Stimulated activated CD8-positive, alpha-beta memory T cell treated with anti-CD3 and anti-CD28 coated beads, Interleukin-7, amount 100 ng/mL, for 1 hour (primary cell): ENCODE measurements around the gene PAPPA.

Experiments
- DNase-seq, 2 donors: peaks; one replicate each; pipeline ENCODE4 v3.0.0-alpha.2; 2020; ENCODE audit warnings: low read depth in 2 of 2

Gene PAPPA

DNA sequence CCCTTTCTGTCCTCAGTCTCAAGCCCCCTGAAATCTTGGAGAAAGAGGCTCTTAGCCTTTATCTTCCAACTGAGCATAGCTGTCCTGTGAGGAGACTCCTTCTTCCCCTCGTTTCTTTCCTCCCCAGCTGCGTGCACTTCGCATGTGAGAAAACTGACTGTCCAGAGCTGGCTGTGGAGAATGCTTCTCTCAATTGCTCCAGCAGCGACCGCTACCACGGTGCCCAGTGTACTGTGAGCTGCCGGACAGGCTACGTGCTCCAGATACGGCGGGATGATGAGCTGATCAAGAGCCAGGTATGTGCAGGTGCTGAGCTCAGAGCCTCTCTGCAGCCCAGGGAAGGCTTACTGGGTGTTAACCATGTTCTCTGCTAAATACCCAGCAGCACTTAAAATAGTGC, 190.8 kb downstream of the PAPPA start:
- DNase-seq = no peak

DNA sequence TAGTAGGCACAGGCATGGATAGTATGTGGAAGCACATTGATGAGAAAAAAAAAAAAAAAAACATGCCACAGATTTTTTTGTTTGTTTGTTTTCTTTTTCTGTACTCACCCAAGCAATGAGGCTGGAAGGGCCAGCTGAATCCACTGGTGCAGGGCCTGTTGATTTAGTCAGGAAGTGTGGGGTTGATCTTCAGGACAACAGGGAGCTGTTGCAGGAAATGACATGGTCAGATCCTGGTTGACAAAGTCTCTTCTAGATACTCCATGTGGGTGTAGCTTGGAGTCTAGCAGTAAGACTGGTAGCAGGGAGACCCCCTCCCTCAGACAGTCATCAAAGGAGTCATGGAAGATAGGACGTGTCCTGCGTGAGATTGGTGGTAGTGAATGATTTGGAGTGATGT, 191.8 kb downstream of the PAPPA start:
- no peak for DNase-seq

DNA sequence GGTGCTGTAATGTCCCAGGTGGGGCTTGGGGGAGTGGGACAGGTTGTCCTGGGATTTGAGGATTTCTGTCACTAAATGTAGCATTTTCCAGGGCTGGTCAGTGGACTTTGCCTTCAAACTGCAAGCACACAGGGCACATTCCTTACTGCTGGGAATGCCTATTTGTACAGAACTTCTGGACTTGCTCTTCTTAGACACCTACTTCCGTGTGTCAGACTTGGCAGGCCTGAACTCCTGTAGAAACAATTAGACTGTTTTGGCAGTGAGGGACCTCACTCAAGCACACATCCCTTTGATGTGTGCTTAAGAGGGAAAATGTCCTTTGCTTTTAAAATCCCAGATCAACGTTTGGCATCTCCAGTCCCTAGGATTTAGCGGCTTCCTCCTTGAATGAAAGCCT, 192.2 kb downstream of the PAPPA start:
- DNase-seq = no peak

DNA sequence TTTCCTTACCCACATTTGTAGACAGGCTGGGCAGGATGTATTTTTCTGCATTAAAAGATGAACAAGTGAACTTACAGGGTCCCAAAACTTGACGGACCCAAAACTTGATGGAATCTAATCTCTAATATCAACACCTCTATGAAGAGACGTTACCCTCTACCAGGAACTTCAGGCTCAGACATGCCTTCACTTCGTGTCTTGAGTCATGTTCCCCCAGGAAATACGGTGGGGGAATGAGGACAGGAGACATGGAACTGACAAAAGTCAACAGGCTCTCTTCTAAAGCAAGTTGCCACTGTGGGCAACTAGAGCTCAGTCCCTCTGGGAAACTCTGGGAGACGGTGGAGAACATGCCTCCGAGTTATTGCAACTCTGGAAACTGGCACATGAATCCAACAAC, 196.1 kb downstream of the PAPPA start:
- DNase-seq = no peak

DNA sequence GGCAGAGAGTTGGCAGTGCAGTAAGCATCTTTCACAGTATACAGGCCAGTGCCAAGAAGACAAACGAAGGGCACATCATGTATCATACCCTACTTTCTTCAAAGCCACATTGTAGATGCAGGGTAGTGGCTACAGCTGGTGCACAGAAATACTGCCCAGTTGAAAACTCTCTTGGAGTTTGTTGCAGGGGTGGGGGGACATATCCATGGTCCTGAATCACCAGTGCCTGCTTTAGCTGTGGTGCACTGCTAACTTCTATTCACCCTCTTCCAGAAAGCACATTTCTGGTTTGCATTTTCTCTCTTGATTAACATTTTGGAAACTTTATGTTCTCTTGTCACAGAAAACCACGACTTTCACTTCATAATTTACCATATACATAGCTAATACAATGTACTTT, 196.6 kb downstream of the PAPPA start:
- no peak for DNase-seq

DNA sequence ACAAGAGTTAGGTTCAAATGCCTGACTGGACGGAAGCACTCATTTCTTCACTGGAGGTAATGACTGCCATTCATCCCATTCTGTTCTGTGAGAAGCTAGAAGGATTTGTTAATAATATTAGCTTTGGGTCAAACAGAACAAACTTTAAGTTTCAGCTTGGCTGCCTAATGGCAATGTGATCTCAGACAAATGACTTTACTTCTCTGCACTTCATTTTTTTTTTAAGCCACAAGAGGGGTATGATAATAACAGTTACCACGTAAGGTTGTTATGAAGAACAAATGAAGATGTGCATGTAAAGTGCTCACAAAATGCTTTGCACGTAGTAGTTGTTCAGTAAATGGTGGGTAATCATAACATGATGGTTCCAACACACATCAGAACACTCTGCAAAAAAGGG, 199.4 kb downstream of the PAPPA start:
- no peak for DNase-seq

DNA sequence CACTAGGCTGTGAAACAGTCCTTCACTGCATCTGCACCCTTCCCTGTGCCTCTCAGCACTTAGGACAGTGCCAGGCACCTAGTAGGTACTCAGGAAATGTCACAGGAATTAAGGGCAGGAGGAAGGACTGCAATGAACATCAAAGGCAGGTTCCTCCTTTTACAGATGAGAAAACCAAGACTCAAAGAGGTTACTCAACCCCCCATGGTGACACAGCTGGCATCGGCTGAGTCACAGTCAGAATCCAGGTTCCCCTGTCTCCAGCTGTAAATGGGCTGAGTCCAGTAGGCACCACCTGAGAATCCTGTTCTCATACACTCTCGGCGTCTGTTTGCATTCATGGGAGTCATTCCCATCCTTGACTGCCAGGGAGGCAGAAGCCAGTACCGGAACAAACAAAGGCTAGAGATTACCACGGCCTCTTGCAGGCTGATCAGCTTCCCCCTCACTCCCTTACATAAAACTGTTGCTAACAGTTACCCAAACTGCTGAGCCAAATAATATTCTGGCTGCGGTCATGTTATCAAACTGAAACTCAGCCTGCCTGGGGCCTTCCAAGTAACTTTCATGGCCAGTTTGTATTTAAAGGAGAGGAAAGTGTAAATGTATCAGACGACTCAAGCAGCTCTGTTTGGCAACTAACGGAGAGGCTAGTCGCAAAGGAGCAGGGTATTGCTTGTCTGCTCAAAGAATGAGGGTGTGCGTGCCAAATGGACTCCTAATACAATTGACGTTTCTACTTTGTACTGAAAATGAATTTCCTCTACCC, 201.7 kb downstream of the PAPPA start:
- no peak for DNase-seq

DNA sequence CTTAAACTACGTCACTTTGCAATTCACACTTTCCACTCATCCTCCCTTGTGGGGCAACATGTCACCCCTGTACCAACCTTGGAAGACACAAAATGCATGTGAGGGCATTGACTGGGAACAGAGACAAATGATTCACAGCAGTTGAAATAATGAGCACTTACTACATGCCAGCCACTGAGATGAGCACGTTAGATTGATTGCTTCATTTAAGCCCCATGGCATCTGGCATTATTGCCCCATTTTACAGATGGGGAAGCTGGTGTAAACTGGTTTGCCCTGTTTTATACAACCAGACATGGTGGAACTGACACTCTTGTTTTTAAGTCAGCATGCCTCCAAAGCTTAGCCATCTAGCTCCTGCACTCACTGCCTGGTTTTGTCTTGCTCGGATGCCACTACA, 204.7 kb downstream of the PAPPA start:
- DNase-seq = no peak

DNA sequence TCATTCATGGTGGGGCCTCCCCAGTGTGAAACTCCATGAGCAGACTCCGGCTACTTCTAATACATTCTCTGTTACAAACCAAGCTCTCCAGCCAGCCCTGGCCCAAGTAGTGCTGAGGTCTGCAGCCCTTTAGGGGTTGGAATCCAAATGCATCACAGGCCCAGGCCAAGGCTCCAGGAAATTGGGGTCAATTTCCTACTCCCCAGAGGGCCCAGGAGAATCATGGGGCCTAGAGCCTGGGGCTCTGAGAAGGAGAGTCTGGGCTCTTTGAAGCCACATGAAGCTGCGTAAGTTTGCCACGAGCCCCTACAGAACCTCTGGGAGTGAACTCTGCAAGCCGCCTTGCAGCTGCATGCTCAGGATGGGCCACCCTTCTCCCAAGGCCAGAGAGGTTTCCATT, 206.4 kb downstream of the PAPPA start:
- no peak for DNase-seq

DNA sequence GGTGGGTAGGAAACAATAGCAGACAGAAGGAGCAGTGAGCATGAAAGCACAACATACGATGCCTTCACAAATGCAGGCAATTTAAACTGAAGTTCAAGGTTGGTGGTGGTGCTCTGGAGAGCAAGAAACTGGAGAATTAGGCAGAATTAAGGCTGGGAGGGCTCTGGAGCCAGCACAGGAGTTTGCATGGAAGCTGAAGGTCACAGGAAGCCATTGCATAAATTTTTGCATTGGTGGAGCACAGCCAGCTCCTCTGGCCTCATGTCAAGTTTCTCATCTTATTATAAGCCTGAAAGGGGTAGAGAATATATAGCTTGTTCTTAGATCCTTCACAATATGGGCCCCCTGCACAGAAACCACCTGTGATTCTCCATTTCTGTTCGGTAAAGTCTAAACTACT, 207.4 kb downstream of the PAPPA start:
- DNase-seq = no peak

DNA sequence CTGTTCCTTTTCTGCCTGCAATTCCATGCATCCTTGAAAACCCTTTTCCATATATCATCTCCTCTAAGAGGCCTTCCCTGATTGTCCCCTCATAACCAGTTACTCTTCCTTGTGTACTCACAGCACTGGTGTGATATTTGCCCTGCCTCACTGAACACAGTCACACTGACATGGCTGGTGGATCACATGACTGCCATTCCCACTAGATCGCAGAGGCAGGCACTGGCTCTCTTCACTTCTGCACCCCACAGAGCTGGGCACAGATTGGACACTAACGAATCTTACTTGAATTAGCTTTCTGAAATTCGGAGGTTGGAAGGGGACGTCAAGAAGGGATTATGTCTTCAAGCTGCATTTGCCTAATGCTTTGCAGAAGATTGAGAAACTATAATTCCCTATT, 208.0 kb downstream of the PAPPA start:
- DNase-seq = no peak

DNA sequence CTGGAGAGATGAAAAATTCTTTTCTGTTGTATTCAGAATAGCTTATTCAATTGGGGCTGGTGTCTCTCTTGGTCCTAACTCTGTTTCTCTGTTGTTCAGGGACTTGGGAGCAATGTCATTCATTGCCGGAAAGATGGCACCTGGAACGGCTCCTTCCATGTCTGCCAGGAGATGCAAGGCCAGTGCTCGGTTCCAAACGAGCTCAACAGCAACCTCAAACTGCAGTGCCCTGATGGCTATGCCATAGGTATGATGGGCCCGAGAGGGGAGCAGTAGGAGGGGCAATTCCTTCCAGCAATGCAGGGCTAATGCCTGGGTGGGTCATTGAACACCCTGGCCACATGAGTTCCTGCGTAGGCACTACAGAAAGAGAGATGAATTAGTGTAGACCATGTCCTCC, 208.9 kb downstream of the PAPPA start:
- DNase-seq = no peak

DNA sequence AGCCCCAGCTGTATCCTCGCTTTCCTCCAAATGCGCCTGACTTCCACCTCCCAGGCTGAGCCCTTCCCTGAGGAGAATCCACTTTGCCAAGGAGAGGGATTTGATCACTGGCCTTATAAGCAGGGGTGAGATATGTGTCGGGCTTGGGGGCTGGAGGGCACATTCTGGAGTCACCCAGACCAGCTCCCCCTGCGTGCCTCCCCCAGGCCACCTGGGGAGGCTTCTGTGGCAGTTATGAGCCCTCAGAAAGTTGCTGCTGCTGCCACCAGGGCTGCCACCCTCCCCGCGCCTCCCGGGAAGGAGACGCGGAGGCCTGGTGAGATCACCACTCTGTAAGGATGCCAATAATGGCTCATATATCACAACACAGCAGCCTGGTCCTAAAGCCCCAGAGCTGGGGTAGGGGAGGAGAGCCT, 211.5 kb downstream of the PAPPA start:
- DNase-seq = no peak

DNA sequence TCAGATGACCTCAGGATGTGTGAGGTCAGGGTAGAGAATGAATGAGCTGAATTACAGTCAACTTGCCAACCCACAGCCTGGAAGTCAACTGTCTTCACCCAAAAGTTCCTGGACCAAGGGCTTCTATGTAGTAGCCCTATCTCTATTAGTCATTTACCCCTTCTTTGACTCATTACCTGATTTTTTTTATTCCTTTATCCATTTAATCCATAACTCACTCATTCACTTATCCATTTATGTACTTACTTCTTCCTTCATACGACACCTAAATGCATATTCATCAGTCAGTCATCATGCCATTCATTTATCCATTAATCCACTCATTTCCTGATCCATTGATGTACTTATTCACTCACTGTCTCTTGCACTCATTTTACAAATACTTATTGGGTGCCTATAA, 212.7 kb downstream of the PAPPA start:
- DNase-seq = no peak

DNA sequence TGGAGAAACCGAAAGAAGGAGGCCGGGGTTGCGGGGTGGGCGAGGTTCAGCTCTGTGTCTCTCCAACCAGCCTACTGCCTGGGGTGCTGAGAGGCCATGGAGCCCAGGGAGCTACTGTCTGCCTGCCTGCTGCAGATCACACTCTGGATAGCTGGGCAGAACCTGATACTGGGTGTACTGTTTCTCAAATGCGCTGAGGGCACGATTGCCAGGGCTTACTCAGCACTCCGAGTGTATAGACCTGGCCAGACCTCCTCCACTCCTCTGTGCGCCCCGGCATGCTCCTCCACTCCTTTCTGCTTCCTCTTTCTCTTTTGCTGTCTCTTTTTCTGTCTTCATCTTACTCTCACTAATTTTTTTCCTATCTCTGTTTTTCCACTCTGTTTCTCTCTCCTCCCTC, 215.1 kb downstream of the PAPPA start:
- DNase-seq = no peak

DNA sequence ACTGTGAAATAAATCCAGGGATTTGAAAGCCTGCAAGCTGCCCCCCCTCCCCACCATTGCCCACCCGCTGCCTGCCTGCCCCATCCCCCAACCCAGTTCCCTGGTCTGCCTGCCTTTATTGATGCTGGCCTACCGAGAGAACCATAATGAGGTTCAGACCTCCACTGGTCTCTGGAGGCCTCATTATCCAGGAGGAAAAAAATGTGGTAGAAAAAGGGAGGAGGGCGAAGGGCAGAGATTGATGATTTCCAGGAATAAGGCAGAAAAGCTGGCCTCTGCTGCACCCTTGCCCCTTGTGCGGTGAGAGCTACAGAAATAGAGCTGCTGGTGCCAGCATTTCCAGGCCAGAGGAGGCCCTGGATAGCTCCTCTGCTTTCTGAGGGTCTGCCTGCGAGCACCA, 216.1 kb downstream of the PAPPA start:
- DNase-seq = no peak

DNA sequence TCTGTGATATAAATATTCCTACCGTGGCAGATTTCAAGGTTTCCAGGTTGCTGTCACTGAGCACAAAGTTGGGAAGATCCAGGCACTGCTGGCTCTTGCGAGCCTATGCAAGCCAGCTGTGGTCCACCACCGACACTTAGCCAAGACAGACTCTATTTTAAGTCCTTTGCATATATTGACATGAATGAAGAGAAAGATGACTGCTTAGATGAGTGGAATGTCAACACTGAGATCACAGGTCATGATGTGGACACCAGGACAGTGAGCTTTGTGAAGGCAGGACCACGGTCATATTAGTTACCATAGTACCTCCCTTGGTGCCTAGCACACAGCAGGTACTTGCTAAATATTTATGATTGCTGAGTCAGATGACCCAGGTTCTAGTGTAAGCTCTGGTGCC, 217.0 kb downstream of the PAPPA start:
- no peak for DNase-seq

DNA sequence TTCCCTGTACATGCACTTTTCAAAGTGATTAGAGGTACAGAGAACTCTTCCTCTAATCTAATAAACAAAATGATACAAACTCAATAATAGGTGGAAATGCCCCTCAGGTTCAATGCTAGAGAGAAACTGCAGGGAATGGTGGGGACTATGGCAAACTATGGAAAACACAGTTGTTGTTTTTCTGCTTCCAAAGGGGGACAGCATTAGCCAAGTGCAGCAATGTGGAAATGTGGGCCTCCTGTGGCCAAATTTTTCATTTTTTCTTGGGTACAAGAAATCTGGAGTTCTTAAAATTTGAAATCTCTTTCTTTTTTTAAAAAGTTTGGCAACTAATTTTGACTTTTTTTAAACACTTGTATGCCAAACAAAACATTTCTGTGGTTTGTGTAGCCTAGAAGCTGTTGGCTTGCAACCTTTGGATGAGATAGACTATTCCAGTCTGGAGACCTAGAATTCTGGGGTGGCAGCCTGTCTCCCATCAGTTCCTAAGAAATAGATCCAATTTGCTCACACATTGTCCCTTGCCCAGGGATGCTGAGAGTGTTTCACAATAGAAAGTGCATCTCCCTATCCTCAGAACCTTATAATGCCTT, 218.6 kb downstream of the PAPPA start:
- DNase-seq = no peak

DNA sequence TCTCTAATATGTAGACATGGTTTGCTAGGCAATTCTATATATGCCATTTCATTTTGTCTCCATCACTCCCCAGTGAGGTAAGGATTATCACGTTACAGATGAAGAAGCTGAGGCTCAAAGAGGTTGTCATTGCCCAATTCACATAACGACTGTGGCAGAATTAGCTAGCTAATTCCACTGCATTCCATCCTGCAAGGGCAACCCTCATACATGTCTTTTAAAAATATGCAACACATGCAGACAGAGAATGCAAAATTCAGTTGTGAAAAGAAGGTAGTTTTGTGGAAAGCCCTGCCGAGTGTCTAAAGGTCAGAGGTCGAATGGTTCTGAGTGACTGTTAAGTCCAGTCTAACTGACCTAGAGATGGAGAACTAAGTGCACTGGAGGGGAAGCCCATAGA, 219.2 kb downstream of the PAPPA start:
- no peak for DNase-seq

DNA sequence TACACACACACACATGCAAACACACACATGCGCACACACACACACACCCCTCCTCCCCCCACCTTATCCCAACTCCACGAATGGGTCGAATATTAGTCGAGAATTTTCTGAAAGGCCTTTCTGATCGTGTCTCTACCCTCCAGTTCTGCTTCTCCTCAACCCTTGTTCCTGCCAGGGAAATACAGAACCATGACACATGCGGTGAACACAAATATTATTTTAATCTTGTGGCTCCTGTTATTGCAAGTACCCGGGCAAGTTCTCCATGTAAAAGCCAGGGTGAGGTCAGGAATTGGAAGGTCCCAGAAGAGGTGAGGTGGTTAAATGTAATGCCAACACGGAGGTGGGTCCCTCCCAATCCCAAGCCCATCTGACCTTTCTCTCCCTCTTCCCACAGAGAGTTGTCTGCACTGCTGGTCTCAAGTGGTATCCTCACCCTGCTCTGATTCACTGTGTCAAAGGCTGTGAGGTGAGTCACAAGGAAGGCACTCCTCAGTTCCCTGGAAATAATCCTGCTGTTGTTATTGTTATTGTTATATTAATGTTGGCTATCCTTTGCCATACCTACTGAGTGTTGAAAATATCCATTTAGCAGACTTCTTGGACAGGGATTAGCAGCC, 223.7 kb downstream of the PAPPA start:
- DNase-seq = no peak

DNA sequence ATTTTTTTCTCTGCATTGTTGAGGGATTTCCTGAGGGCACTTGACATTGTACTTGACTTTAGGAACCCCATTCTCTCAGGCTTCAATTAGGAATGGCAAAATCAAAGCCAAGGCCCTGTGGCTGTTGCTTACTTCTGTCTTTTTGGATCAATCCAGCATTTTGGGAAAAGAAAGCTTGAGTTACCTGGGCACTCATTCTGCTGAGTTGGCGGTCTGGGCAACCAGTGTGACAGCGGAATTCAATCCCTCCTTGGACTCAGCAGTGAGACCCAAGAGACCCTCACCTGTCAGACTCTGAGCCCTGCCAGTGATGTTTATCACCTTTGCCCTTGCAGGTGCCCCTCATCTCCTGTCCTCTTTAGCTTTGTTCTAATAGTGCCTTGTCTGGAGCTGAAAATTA, 225.3 kb downstream of the PAPPA start:
- no peak for DNase-seq

DNA sequence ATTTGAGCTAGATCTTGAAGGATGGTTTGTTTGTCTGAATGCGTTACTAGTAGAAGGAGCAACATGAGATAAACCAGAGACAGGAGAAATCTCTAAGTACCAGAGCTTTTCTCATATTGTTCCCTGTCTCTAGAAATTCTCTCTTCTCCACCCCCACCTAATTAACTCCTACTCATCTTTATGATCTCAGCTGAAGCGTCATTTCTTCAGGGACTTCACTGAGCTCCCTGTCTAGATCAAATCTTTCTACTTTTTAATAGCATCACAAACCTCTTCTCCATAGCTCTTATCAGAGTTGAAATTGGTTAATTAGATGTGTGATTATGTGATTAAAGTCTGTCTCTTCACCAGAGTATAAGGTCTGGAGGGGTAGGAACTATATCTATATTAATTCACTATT, 226.2 kb downstream of the PAPPA start:
- DNase-seq = no peak

DNA sequence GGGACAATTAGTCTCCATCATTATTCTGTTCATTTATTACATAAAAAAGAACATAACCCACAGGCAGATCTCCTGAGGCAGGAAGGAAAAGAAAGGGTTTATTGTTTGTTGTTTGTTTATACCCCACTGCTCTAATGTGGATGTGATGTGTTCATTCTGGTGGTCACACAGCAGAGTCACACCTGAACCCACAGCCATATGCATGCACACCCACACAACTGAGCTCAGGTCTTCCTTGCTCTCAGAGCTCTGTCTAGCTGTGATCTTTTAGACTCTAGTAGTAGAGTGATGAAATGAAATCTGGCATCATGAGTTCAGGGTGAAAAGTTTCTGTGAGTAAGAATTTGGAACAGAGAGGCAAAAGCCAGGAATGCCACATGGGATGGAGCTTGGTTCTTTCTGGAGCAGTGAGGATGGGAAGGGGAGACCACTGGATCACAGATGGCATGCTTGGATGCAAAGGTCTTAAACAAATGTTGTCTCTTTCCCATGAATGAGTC, 227.0 kb downstream of the PAPPA start:
- DNase-seq = no peak
